NCI-H446 (cell line): ENCODE measurements around the gene VIPR2.
"Not testable (repeated sequence)": the region's sequence is repeated elsewhere in the genome, so short reads cannot be mapped to it uniquely, and the experiment has no call there.

Source experiments
- DNase-seq, 2 experiments: peaks; one replicate each; lab custom pipeline; 2025; lab: John Stamatoyannopoulos, UW

VIPR2 gene

GRCh38 chr7:159144758-159145489, at the start of gene VIPR2:
VIPR2 (minus strand) TSS chr7:159144867; CDS start chr7:159144771, 96 bp downstream.
- DNase-seq: no peak

DNA sequence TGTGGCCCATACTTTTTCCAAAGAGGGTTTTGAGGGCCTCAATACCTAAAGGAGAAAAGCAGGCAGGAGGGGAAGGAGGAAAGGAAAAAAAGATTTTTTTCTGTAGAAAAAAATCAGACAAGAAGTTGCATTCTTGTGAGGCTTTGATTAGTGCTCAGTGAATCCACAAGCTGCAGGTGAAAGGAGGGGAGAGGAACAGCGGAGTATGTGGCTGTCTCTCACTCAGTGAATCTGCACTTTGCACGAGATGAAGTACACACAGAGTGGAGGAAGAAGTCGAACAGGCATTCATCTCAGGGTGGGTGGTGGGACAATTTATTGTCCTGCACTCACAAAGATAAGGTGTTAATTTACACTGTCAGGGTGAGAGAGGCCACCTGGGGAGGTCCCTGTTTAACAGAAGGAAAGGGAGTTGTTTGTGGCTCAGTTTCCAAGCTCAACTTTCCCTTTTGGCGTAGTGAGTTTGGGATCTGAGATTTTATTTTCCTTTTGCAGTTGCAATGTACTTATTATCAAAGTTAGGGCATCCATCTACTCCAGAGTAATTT, 49.0 kb upstream of the VIPR2 start:
- DNase-seq: no peak

GRCh38 chr7:159192725-159193453, 48.2 kb upstream of the VIPR2 start:
- DNase-seq: no peak

- DNase-seq: no peak
Observed at GRCh38 chr7:159192013-159192412, 47.3 kb upstream of the VIPR2 start.

DNA sequence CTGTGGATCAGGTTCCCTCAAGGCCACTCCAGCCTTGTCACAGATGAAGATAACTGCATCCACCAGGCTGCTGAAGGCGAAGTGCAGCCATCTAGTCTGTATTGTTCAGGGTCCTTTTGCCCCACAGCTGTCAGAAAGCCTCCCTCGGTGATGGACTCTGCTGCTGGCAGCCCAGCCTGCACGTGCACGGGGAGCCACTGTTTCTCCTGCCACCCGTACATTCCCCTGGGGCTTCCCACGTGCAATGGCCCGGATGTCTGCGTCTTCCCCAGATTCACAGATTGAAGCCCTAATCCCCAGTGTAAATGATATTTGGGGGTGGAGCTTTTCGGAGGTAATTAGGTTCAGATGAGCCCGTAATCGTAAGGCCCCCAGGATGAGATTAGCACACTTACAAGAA, 46.6 kb upstream of the VIPR2 start:
- no peak for DNase-seq

DNA sequence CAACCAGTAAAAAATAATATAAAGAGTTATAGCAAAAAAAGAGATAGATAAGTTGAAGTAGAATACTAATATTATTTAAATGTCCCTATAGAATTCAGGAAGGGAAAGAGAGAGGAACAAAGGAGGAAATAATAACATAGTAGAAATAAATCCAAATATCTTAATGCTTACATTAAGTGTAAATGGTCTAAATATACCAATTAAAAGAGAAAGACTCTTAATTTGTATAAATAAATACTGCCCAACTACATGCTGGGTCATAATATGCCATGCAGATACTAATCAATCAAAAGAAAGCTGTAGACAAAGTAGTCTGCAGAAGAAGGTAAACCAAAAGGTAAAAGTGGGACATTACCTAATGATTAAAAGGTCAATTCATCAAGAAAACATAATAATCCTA, 43.3 kb upstream of the VIPR2 start:
- no peak for DNase-seq

GRCh38 chr7:159179241-159179640, 34.6 kb upstream of the VIPR2 start:
- DNase-seq: no peak

DNA sequence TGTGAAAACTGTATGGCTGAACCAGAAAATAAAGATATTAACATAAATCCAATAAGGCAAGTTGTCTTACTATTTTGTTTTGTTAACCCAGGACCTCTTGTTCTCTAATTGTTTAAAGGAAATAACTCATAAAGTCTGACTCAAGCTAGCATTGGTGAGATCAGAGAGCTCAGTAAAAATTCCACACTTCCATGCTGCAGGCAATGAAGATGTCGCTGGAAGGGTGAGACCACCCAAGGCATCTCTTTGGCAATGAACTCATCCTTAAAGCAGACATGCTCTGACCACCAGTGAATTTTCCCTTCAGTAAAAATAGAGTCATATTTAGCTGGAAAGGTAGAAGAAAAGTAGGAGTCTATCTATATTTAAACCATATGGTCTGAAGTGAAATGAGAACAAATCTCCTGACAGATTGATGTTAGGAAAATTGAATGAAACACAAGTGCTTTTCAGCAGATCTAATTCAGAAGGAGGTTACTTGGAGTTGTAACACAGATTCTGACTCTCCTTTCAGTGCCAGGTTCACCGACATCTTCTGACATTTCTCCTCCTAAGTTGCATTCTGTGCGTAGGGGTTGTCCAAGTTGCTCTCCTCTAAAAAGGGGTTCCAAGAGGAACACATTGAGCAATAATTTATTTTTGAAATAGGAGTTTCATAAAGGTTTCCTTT, 32.8 kb upstream of the VIPR2 start:
- DNase-seq: no peak

GRCh38 chr7:159175792-159176191, 31.1 kb upstream of the VIPR2 start:
- no peak for DNase-seq

- not testable (repeated sequence) for DNase-seq
Observed at GRCh38 chr7:159175100-159175499, 30.4 kb upstream of the VIPR2 start.

- DNase-seq: no peak
Observed at GRCh38 chr7:159172400-159172799, 27.7 kb upstream of the VIPR2 start.

DNA sequence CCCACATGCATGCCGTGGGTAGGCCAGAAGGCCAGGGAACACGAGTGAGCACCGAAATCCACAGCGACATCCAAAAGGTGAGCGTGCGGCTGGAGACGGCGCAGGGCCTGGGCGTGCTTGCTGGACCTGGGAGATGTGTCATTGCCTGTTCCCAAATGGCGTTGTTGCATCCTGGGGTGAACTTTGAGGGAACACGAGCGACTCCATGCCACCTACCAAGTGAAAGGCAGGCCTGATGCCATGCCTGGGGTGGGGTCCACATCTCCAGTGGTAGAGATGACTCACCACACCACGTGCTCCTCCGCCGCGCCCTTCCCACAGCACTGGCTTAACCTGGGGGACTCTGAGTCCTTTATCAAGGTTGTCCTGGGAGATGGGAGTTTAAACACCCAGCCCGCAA, 24.7 kb upstream of the VIPR2 start:
- no peak for DNase-seq

GRCh38 chr7:159167139-159167538, 22.5 kb upstream of the VIPR2 start:
- DNase-seq: no peak

DNA sequence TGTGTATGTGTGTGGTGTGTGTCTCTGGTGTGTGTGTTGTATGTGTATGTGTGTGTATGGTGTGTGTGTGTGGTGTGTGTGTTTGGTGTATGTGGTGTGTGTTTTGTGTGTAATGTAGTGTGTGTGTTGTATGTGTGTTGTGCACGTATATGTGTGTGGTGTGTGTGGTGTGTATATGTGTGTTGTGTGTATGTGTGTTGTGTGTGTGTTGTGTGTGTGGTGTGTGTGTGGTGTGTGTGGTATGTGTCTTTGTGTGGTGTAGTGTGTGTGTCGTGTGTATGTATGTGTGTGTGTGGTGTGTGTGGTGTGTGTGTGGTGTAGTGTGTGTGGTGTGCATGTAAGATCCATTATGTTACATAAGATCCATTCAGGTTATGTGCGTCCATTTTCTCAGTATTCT, 21.9 kb upstream of the VIPR2 start:
- no peak for DNase-seq

- DNase-seq: no peak
Observed at GRCh38 chr7:159165352-159165751, 20.7 kb upstream of the VIPR2 start.

- DNase-seq: not testable (repeated sequence)
Observed at GRCh38 chr7:159163703-159164301, 19.1 kb upstream of the VIPR2 start.

GRCh38 chr7:159162050-159162626, 17.5 kb upstream of the VIPR2 start:
- not testable (repeated sequence) for DNase-seq

DNA sequence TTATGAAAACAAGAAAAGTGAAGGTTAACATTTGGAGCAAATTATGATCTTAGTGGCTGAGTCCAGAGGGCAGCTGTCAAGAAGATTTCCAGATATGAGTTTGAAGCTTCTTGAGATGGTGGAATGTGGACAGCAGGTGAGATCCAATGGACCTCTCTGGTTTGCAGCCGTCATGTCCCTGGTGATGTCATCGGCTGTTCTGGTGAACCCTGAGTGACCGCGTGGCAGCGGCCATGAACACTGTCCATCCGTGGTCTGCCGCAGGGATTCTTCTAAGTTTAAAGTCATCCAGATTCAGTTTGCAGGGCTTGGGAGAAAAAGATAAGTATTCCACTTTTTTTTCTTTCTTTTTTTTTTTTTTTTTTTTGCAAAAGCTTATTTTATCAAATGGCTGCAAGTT, 15.8 kb upstream of the VIPR2 start:
- no peak for DNase-seq

DNA sequence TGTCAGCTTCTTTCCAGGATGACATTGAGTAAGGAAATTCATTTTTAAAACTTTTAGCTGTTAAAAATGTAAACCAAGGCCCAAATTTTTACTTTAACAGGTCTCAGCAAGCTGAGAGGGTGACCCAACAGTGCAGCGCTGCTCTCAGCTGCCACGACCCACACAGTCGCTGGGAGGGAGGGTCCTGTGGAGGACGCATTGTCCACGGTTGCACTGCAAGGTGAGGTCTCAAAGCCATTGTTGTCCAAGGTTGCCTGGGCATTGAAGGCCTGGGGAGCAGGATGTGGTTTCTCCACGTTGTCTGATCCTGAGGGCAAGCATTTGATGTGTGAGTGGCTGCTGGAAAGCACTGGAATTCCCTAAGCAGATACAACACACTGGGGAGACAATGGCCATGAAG, 15.1 kb upstream of the VIPR2 start:
- DNase-seq: no peak

- no peak for DNase-seq
Observed at GRCh38 chr7:159158888-159159405, 14.3 kb upstream of the VIPR2 start.

DNA sequence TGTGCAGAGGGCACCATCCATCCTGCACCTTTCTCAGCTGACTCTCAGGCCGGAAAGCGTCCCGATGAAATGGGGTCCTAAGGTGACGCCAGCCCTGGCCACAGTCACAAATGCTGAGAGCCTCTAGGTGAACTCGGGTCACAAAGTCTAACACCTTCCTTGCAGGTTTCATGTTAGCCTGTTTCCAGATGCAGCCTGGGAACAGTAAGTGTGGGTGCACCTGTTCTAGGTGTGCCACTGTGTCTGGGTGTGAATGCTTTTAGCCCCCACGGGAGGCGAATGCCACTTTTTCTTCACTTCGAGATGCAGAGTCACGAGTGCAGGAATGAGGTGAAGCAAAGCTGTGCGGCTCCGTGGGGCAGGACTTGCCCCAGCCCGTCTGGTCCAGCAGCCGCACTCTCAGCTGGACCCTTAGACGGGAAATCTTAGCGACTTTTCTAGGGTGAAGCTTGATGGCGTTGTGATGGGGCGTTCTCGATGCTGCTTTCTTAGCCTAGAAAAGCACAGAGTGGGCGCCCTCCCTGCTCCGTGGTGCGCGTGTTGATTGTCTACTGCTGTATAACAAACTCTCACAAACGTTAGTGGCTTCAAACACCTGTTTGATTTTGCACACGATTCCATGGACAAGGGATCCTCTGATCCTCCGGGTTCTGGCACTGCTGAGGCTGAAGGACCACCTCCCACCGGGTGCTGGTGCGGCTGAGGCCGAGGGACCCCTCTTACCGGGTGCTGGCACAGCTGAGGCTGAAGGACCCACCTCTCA, 13.6 kb upstream of the VIPR2 start:
- DNase-seq: no peak
